ENCODE measurements around the gene VAV2.

Gene VAV2

DNA sequence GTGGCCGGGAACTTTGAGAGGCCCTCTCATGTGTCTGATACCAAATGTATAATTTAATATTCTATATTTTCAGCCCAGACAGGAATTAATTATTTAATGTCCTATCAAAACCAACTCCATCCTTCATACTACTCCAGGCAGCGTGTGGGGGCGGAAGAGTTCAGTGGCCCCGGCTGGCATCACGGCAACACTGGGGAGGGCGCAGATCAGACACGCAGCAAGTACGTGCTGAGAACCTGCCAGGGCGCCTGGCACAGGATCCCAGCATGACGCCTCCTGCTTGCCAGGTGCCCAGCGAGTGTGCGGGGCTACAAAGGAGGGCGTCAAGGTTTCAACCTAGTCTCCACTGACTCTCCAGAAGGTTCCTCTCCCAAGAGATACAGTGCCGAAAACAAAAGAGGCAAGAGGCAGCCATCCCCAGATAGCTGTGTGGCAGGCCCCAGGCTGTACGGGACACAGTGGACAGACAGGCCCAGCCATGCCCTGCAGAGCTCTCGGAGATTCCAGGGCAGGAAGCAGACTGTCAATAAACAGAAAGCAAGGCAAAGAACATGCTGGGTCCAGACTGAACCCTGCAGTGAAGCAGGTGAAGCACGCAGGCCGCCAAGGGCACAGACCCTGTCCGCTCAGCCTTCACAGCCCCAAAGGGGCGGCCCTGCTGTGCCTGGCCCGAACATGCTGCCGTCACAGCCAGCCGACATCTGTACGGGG, 110.3 kb downstream of the VAV2 start:
- TF ChIP-seq, protein P1, sequence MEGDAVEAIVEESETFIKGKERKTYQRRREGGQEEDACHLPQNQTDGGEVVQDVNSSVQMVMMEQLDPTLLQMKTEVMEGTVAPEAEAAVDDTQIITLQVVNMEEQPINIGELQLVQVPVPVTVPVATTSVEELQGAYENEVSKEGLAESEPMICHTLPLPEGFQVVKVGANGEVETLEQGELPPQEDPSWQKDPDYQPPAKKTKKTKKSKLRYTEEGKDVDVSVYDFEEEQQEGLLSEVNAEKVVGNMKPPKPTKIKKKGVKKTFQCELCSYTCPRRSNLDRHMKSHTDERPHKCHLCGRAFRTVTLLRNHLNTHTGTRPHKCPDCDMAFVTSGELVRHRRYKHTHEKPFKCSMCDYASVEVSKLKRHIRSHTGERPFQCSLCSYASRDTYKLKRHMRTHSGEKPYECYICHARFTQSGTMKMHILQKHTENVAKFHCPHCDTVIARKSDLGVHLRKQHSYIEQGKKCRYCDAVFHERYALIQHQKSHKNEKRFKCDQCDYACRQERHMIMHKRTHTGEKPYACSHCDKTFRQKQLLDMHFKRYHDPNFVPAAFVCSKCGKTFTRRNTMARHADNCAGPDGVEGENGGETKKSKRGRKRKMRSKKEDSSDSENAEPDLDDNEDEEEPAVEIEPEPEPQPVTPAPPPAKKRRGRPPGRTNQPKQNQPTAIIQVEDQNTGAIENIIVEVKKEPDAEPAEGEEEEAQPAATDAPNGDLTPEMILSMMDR (IDR thresholded peaks at IDR 0.05) = no peak

DNA sequence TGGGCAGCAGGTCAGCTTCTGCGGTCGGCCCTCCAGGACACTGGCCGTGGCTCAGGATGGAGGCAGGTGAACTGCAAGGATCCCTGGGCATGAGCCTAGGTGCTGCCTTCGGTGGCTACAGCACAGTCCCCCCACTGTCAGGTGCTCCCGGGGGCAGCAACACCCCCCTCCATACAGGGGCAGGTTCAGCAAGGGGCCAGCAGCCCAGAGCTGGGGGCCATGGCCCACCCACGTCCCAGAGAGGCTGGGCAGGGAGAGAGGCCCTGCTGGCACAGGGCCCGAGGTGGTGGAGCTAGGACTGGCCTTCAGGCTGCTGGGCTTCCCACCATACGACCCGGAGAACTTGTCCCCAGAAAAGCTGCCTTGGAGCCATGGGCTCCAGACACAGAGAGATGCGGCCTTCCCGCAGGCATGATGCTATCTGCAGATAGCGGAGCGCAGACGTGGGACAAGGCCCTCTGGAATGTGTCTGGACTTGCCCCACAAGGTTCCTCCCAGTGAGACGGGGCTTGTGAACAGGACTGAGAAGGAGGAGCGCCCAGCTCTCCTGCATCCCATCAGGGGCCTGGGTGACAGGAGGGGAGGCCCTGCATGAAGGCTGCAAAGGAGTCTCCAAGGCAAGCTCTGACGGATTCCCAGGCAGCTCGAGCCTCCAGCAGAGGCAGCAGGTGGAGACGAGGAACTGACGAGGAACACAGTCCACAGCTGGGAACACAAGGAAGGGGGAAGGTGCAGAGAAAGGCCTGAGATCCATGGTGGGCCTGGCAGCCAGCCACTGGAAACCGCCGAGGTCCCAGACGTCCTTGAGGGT, 111.1 kb downstream of the VAV2 start:
- TF ChIP-seq, protein P1 (IDR thresholded peaks at IDR 0.05) = no peak

DNA sequence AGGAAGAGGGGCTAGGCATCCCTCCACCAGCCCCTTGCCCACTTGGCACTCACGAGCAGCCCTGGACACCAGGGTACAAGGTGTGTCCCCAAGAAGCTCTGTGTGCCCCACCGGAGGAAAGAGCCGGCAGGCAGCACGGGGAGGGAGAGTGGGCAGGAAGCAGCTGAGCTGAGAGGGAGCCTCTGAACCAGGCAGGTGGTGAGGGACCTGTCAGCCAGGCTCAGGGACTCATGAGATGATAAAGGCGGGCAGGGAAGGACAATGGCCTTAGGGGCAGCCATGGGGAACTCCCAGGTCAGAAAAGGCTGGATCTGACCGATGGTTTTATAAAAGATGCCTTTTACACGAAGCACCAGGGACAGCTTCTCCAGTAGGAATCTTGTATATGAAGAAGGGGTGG, 112.0 kb downstream of the VAV2 start:
- TF ChIP-seq, protein P1 (IDR thresholded peaks at IDR 0.05) = no peak

DNA sequence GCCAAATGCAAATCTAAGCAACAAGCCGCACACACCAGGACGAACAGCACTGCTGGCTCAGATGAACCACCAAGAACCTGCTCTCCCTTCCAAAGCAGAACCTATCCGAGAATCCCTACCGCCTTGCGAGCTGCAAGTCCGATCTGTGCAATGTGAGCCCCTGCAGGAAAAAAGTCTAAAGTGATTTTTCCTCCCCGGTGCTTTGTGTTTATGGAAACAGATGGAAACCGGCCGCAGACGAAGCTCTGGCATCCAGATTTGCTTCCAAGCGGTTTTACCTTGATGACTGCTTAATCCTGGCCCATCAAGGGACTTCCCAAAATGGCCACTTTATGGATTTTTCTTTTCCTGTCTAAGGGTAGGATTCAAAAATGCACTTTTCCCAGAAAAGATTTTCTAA, 112.5 kb downstream of the VAV2 start:
- TF ChIP-seq, protein P1 (IDR thresholded peaks at IDR 0.05) = no peak

DNA sequence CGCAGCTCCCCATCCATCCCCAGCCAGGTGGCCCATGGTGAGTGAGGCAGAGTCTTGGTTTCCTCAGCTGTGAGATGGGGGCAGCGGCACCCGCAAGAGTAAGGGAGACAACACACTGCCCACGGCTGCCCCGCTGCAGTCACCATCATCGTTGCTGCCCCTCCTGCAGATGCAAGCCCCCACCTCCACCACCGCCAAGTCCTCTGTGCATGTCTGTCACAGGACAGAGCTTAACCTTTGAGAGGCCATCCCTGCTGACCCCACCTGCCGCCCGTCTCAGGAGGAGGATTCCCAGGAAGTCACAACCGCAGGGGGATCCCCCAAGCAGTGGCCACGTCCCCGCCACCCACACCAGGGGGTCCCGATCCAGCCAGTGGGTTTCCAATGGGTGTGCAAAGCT, 113.7 kb downstream of the VAV2 start:
- TF ChIP-seq, protein P1 (IDR thresholded peaks at IDR 0.05) = no peak

DNA sequence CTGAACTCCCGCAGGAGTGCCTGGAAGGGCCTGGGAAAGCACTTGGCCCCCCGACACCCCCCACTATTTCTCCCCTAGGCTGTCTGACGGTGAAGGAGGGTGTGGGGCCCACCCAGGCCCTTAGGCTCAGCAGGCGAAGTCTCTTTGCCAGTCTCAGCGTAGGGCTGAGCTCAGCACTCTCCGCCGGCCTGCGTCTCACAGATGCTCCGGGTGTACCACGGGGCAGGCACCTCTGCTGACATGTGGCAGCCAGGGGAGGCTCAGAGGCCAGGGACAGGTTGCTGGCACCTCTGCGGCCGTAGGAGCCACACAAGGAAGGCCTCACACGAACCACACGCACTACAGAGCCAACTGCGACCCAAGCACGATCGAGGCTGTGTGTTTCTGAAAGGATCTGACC, 114.2 kb downstream of the VAV2 start:
- TF ChIP-seq, protein P1 (IDR thresholded peaks at IDR 0.05) = no peak

DNA sequence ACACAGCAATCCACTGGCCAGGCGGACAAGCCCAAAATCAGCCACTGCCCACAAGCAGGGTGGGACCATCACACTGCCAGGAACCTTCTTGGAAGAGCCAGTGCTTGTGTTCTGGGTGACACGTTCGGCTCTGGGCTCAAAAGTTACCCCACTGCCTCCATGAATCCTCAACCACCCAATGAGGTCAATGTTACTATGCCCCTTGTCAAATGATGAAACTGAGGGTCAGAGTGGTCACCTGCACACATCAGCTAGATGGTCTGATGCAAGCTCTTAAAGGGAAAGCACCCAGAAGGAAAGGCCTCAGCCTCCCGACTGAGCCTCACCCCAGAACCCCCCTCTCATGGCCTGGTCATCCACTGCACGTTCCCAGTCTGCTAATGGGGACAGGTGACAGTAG, 114.8 kb downstream of the VAV2 start:
- TF ChIP-seq, protein P1 (IDR thresholded peaks at IDR 0.05) = no peak
